GM18526 (cell line): ENCODE data around the gene IL17RC.

Experiments
- POLR2A ChIP-seq: IDR thresholded peaks from 3 replicates; pipeline ENCODE4 v1.6.1; 2011; ENCODE audit not compliant: insufficient read length; ENCODE audit errors: extremely low read depth

IL17RC gene

GRCh38 chr3:9916734-9917680 lies at the start of gene IL17RC:
Gene IL17RC, plus strand, starts transcription at chr3:9917098. Its CDS starts 218 bp downstream, at chr3:9917316.
- TF ChIP-seq POLR2A: no peak

- TF ChIP-seq POLR2A: no peak
These were observed 49.8 kb upstream of the IL17RC start for GRCh38 chr3:9867106-9867505.

GRCh38 chr3:9869955-9870354 lies 46.9 kb upstream of the IL17RC start:
- no peak for TF ChIP-seq POLR2A

- no peak for TF ChIP-seq POLR2A
These were observed 45.9 kb upstream of the IL17RC start for GRCh38 chr3:9870978-9871377.

GRCh38 chr3:9875448-9875847 lies 41.5 kb upstream of the IL17RC start:
- TF ChIP-seq POLR2A: no peak

- TF ChIP-seq POLR2A: no peak
These were observed 39.9 kb upstream of the IL17RC start for GRCh38 chr3:9876991-9877390.

- no peak for TF ChIP-seq POLR2A
These were observed 38.2 kb upstream of the IL17RC start for GRCh38 chr3:9878700-9879099.

- TF ChIP-seq POLR2A: no peak
These were observed 36.9 kb upstream of the IL17RC start, which contains the start of gene CIDEC for GRCh38 chr3:9879830-9880549. Gene CIDEC, minus strand, starts transcription at chr3:9880253. Its CDS starts 1,767 bp downstream, at chr3:9878486.

- no peak for TF ChIP-seq POLR2A
These were observed 35.5 kb upstream of the IL17RC start for GRCh38 chr3:9881441-9881840.

GRCh38 chr3:9883706-9884554 lies 33.0 kb upstream of the IL17RC start:
- TF ChIP-seq POLR2A: no peak

- no peak for TF ChIP-seq POLR2A
These were observed 32.2 kb upstream of the IL17RC start for GRCh38 chr3:9884555-9885165.

- TF ChIP-seq POLR2A: no peak
These were observed 30.6 kb upstream of the IL17RC start for GRCh38 chr3:9886328-9886727.

GRCh38 chr3:9887480-9887879 lies 29.4 kb upstream of the IL17RC start:
- no peak for TF ChIP-seq POLR2A

GRCh38 chr3:9888540-9888939 lies 28.4 kb upstream of the IL17RC start:
- no peak for TF ChIP-seq POLR2A

GRCh38 chr3:9889405-9889804 lies 27.5 kb upstream of the IL17RC start:
- TF ChIP-seq POLR2A: no peak
